GM08714 (cell line): ENCODE measurements around the gene CCDC82.

Experiments used
- H3K4me3 ChIP-seq: fragments of 200-500 bp; sonication (Bioruptor generic); 2 replicates; pipeline ENCODE4 v1.5.1; 2014; ENCODE audit warnings: mild to moderate bottlenecking, low read length, inconsistent platforms
- ZNF274 ChIP-seq: IDR thresholded peaks from 2 replicates; pipeline ENCODE4 v1.6.1; 2012; ENCODE audit warnings: mild to moderate bottlenecking, low read depth, low read length

CCDC82 gene

DNA sequence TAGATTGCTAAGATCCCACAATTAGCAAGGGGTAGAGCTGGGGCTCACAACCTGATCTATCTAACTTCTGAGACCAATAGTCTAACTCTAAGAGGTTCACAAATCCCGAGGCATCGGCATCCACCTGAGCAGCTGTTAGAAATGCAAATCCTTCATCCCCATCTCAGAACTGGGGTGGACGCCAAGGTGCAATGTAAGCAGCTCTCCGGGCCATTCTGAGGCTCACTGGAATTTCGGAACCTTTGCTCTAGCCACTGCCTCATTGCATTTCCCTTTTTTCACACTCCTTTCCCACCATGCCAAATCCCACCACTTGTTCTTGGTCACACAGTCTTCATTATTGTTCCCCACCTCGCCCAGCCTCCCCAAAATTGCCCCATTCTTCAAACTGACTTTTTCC is 76.5 kb downstream of the CCDC82 start:
- no peak overlapping the region for H3K4me3 ChIP-seq
- TF ChIP-seq ZNF274: no peak

DNA sequence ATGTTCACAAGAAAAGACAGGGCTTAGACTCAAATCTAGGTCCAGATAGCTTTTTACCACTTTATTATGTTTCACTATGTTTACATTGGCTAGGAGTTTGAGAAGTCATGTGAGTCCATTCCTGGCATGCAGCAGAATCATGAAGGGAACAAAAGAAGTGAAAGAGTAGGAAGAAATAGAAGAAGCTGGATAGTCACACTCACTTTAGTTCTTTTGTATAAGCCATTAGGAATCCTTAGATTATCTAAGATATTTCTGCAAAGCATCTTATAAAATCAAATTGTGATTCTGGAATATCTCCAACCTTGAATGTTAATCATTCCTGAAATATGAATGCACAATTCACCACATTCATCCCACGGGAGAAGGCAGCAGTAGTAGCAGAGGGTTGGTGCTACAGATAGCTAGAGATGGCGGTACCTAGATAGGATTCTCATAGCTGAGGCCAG is 78.6 kb downstream of the CCDC82 start:
- no peak for TF ChIP-seq ZNF274
- no peak overlapping the region for H3K4me3 ChIP-seq

DNA sequence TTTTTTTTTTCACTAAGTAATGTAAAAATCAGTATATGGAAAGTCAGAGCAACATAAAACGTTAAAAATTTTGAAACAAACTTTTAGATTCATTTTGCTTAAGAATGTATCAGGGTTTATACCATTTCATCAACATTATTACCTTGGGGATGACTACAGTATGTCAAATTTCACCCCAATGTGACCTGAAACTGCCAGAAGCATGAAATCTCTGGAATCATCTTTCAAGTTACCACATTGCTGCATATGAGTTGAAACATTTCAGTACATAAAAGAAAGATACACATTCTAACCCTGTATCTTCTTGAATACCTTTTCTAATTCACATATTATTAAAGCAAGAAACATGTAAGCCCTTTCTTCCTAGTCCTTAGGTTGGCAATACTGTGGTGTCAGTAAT is 79.5 kb downstream of the CCDC82 start:
- no peak for TF ChIP-seq ZNF274
- H3K4me3 ChIP-seq: no peak overlapping the region

DNA sequence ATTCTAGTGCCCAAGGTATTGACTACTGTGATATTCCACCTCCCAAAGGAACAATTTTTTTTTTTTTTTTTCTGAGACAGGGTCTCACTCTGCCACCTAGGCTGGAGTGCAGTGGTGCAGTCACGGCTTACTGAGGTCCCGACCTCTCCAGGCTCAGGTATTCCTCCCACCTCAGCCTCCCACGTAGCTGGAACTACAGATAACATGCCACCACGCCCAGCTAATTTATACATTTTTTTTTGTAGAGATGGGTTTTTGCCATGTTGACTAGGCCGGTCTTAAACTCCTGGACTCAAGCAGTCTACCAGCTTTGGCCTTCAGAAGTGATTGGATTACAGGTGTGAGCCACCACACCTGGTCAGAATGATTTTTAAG is 80.1 kb downstream of the CCDC82 start:
- TF ChIP-seq ZNF274: no peak
- H3K4me3 ChIP-seq: no peak overlapping the region

DNA sequence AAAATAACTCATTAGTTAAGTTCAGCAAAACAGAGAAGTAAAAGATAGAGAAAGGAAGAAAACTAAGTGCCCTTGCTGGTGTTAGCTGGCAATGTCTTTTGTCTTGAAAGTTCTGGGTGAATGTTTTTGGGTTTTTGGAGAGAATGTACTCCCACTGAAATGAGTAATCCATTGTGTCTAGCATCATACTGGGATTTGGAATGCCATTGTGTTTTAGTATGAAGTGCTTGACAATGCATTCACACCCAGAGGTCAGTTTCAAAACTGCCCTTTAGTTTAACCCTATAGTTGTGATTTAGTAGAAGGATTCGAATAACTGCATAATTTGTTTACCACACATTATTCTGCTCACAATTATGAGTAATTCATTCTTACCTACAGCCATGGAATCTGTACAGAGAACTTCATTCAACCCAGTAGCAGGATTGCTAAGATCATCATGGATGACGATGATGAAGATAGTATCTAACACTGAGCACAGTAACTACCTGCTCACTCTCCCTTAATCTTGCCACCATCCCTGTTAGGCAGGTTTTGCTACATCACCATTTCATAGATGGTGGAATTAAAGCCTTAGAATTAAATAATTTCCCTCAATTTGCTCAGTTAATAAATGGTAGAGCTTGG is 80.6 kb downstream of the CCDC82 start:
- no peak overlapping the region for H3K4me3 ChIP-seq
- TF ChIP-seq ZNF274: no peak

DNA sequence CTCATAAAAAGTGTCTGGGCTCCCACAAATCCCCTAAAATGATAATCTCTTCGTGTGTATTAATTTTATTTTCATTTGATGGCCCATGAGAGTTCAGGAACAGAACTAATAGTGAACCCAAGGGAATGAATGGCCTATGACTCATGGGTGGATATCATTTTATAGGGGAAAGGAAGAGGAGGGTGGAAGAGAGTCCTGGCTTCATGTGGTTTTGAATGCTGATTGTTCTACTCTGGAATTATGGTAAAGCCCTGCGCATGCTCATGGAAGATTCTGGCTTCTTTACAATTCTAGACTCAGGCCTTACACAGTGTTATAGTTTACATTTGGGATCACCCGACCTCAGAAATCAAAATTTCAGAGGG is 82.0 kb downstream of the CCDC82 start:
- no peak for TF ChIP-seq ZNF274
- no peak overlapping the region for H3K4me3 ChIP-seq

DNA sequence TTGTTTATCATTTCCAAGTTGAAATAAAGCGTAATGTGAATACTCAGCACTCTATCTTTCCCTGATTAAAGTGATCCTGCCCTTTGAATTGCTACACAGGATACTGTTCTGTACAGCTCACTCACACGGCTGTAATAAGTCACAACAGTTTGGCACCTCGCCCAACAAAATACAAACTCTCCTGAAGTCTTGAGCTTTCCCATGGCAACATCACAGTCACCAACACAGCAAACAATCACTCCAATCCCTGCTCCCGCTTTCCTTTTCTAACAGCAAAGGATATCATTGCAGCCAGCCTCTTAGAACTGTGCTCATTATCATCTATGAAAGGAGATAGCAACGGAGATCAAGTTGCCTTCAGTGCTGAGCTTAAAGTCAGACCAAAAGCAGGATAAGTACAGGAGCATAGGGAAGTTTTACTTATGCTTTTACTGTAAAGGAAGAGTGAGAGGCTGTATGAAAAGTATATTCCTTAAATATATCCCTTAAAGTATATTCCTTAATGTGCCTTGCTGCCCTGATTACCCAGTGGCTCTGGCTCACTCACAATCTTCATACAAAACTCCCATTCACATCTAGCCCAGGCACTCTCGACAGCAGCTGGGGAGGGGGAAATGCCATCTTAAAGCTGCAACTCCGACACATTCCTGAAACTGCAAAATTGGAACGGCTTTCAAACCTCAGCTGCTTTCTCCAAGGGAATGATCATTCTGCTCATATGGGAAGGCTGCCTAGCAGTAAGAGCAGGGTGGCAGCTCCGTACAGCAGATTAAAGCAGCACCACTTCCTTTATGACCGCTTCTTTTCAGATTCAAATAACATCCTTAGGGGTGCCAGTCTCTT is 82.6 kb downstream of the CCDC82 start:
- TF ChIP-seq ZNF274: no peak
- H3K4me3 ChIP-seq: no peak overlapping the region

DNA sequence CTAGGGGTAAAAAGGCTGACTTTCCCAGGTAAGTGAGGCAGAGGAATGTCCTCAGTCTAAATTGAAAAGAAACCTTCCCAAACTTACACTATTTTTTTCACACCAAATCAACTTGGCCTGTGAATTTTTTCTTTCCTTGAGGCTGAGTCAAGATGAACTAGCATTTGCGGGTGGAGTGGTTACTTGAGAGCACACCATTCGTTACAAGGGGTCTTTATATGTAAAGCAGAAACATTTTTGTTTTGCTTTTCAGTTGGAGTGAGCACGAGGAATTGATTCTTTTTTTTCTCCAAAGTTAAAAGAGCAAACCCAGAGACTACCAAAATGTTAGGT is 83.1 kb downstream of the CCDC82 start:
- TF ChIP-seq ZNF274: no peak
- no peak overlapping the region for H3K4me3 ChIP-seq

DNA sequence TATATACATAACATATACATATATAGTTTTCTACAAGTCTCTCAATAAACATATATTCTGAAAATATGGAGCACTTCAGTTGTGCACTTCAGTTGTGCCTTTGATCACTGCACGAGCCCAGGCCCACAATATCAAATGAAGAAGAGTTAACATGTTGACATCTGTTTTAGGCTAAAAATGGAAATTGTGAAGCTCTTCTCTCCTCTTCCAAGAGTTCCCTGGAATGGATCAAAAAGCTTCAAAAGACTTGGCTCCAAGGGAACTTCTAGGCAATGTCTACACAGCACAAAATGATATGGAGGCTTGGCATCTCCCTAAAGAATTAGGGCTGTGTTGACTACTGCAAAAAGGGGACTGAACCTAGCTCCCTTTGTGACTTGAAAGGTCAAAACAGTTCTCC is 83.6 kb downstream of the CCDC82 start:
- TF ChIP-seq ZNF274: no peak
- no peak overlapping the region for H3K4me3 ChIP-seq

DNA sequence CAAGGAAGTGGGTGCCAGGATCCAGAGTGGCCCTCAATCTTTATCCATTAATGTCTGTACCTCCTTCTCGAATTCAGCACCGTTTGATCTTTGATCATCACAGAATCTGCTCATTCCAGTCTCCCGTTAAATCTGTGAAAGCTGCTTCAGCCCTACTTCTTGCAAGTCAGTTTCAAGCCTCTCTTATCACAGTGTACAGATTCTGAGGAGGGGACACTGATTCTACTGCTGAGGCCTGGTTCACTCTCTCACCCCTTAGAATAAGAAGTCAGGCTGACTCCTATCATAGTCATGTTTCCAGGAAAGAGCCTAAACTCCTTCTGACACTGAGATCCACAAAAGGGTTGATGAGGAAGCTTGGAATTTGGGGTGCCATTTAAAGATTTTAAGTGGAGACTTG is 85.7 kb downstream of the CCDC82 start:
- TF ChIP-seq ZNF274: no peak

DNA sequence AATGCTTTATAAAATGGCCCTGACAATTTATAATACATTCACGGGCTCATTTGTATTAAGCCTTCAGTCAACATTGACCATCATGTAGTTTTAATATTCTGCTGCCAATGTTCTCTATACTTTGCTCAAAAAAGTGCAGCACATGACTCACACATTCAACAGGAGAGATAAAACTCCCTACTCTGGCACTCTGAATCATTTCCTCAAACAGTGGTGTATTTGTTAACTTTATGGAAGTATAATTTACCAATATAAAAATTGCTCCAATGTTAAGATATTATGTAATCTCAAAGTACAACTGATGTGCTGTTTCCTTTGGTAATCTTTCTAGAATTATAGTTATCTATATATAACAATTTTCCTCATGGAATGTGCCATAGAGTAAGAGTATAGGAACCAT is 86.6 kb downstream of the CCDC82 start:
- TF ChIP-seq ZNF274: no peak
- H3K4me3 ChIP-seq: no peak overlapping the region

More for the DNA sequence above, 85.7 kb downstream of the CCDC82 start:
- no peak overlapping the region for H3K4me3 ChIP-seq
